HG03097 (cell line): ENCODE data around the gene SNTG2.

Experiments used
- ATAC-seq: cut with Tn5 transposase; IDR thresholded peaks from one replicate; pipeline ENCODE4 v1.9.1; 2021; ENCODE audit not compliant: unreplicated experiment, low FRiP score

SNTG2 gene

GRCh38 chr2:1168846-1169245 is 218.2 kb downstream of the SNTG2 start:
- ATAC-seq, result no peak

GRCh38 chr2:1169291-1169949 is 218.8 kb downstream of the SNTG2 start:
- ATAC-seq, result no peak

- ATAC-seq, result no peak
Measured at GRCh38 chr2:1170241-1170640, 219.6 kb downstream of the SNTG2 start.

DNA sequence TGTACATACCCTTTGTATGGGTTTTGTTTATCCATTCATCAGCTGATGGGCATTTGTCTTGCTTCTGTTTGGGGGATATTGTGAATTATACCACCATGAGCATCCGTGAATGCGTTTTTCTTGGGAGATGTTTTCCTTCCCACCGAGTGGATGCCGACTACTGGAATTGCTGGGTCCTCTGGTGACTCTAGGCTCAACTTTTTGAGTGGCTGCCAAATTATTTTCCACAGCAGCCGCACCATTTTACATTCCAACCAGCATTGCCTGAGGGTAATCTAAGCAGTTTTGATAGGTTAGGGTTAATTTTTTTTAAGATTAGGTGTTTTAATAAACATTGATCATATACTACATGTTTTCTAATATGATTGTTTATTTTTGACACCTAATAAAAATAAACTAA is 220.1 kb downstream of the SNTG2 start:
- no peak for ATAC-seq

GRCh38 chr2:1173528-1173927 is 222.9 kb downstream of the SNTG2 start:
- ATAC-seq, result no peak

DNA sequence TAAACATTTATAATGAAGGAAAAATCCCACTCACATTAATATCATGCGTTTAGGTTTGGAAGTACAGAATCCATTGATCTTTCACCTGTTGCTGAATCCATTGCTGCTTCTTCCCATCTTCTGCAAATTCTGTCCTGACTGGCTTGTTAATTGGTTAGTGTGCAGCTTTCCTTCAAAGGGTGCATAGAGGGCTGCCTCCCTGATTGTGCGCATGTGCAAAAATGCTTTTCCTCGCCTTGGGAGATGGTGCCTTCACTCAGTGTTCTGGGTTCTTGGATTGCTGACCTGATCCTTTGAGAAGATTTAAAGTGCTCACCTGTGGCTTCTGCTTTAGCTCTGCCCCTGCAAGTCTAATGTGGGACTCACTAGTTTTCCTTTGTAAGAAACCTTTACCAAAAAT is 231.2 kb downstream of the SNTG2 start:
- ATAC-seq, result no peak

GRCh38 chr2:1183300-1183699 is 232.7 kb downstream of the SNTG2 start:
- ATAC-seq, result no peak

DNA sequence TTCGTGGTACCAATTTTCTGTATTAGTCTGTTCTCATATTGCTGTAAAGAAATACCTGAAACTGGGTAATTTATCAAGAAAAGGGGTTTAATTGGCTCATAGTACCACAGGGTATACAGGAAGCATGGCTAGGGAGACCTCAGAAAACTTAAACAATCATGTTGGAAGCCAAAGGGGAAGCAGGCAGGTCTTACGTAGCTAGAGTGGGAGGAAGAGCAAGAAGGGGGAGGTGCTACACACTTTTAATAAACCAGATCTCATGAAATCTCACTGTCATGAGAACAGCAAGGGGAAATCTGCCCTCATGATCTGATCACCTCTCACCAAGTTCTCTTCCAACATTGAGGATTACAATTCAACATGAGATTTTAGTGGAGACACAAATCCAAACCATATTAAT is 235.8 kb downstream of the SNTG2 start:
- no peak for ATAC-seq

GRCh38 chr2:1187189-1187588 is 236.5 kb downstream of the SNTG2 start:
- no peak for ATAC-seq

- no peak for ATAC-seq
Measured at GRCh38 chr2:1192121-1192520, 241.5 kb downstream of the SNTG2 start.

- no peak for ATAC-seq
Measured at GRCh38 chr2:1193801-1194200, 243.2 kb downstream of the SNTG2 start.

DNA sequence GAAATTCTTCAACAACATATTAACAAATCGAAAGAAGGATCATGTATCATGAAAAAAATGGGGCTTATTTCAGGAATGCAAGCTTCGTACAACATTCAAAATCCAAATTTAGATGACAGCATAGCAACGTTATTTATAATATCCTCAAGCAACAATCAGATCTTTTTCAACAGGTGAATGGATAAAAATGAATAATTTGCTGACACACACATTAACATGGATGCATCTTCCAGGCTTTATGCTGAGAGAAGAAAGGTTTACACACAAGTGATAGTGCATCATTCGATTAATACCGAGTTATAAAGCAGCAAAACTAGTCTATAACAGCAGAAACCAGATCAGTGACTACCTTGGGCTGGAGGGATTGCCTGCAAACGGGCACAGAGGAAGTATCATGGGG is 253.1 kb downstream of the SNTG2 start:
- ATAC-seq, result no peak

GRCh38 chr2:1205853-1206252 is 255.2 kb downstream of the SNTG2 start:
- ATAC-seq, result no peak

DNA sequence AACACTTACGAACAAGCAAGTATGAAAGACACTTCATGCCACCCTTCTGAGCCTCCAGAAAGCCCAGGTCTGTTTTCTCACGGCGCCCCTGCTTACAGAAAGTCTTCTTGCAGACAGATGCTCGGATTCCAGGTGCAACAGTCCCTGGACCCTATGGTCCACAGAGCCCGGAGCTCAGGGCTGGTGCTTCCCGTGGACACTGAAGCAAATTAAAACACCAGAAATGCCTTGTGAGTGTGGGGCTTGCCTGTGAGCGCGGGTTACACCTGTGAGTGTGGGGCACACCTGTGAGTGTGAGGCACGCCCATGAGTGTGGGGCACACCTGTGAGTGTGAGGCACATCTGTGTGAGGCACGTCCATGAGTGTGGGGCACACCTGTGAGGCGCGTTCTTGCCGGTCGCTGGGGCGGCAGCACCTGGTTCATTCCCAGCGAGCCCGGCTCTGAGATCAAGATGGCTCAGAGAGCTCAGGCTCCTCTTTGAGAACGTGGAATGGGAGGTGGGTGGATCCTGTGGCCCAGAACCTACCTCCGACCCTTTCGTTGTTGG is 257.4 kb downstream of the SNTG2 start:
- ATAC-seq, result no peak

DNA sequence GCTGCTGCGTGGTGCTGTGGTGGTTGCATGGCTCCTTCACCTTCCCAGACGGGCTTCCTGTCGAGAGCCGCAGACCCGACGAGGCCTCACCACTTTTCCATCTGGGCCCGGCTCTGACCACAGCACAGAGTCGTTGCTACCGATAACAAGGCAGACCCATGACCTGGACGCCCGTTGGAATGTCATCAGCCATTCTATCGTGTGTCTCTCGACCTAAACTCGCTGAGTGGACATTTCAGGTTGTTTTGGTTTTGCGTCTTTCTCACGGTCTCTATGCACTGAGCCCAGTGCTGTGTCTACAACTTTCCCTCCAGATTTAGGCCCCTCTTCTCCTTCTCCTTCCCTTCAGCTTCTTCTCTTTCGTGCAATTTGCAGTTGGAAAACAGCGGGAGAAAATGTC is 257.9 kb downstream of the SNTG2 start:
- ATAC-seq, result no peak

GRCh38 chr2:1209246-1209645 is 258.6 kb downstream of the SNTG2 start:
- ATAC-seq, result no peak

- no peak for ATAC-seq
Measured at GRCh38 chr2:1209761-1210160, 259.1 kb downstream of the SNTG2 start.

DNA sequence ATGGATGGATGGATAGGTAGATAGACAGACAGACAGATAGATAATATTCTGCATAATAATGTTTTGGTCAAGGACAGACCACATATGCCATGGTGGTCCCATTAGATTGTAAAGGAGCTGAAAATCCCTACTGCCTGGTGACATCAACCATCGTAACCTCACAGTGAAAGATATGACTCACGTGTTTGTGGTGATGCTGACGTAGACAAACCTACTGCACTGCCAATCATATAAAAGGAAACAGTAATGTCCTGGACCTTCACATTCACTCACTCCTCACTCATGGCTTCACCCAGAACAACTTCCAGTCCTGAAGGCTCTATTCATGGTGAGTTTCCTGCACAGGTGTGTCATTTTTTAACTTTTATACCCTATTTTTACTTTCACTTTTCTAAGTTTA is 259.7 kb downstream of the SNTG2 start:
- no peak for ATAC-seq

- no peak for ATAC-seq
Measured at GRCh38 chr2:1219901-1220573, 269.4 kb downstream of the SNTG2 start.

DNA sequence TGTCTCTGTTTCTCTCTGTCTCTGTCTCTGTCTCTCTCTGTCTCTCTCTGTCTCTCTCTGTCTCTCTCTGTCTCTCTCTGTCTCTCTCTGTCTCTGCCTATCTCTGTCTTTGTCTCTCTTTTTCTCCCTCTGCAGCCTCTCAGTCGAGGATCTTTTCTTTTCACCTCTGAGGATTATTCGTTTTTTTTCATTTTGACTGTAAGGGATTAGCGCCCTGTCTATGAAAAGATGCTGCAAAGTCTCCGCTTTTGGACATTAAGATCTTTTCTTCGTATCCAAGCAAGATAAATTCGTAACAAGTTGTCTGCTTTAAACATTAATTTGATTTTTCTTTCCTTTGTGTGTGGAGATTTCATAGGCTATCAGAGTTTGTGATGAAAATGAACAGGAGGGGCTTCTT is 271.4 kb downstream of the SNTG2 start:
- ATAC-seq, result no peak

- ATAC-seq, result no peak
Measured at GRCh38 chr2:1223791-1224190, 273.1 kb downstream of the SNTG2 start.

GRCh38 chr2:1224901-1225300 is 274.3 kb downstream of the SNTG2 start:
- no peak for ATAC-seq
